ENCODE measurements around the gene CCDC88C. TPM values are rescaled to one million over a fixed set of nuclear protein-coding genes. Genes with fewer than 3 reads are reported as not detected.
A peak's percentile ranks its signal among the peaks of the same experiment; 100 is the strongest.

CCDC88C gene
- total RNA-seq, 1 experiment from 2014 or later = 64.8 TPM

DNA sequence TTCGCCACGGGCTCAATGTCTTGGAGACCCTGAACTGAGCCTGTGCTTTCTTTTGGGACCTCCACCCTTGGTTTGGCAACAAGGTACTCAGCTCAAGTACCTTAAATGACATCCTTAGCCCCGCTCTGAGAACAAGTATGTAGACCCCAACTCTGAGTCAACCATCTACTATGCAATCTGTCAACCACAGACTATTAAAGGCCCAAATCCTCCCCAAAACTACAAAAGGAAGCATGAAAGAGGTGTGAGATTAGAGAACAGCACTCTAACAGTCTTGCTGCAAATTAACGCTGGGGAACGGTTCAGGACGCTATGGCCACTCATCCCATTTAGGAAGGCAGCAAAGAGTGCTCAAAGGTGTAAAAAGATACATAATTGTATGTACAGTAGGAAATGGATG is 52.1 kb downstream of the CCDC88C start:
- Mint-ChIP-seq H3K9me3 (no peaks in the 10 kb centered on the region), H3K27ac (0 out of 2 replicates have a peak overlapping the region, but pooled peaks have one; percentile 1), H3K27me3 (ENCODE audit: low read depth) (no peaks in the 10 kb centered on the region), H3K4me3 (no peak overlapping the region), H3K4me1 (peaks cover 65% of the 10 kb centered on the region), H3K36me3 (no peaks in the 10 kb centered on the region)
- DNase-seq (ENCODE audit: low spot score) (no peak), ATAC-seq (no peak)
- POLR2A ChIA-PET = no interaction called here
- CTCF ChIA-PET = interaction anchor here (8.9 kb wide), 1 partner anchor 11 kb away, joined by 44 read pairs; no protein-coding TSS in a partner anchor
- no peak for TF ChIP-seq CREB1 (CRISPR knock-in tag; IDR thresholded peaks at IDR 0.05)
- TF ChIP-seq ZNF396 (CRISPR knock-in tag; IDR thresholded peaks at IDR 0.05; ENCODE audit: borderline replicate concordance) = no peak
- TF ChIP-seq, protein P1, sequence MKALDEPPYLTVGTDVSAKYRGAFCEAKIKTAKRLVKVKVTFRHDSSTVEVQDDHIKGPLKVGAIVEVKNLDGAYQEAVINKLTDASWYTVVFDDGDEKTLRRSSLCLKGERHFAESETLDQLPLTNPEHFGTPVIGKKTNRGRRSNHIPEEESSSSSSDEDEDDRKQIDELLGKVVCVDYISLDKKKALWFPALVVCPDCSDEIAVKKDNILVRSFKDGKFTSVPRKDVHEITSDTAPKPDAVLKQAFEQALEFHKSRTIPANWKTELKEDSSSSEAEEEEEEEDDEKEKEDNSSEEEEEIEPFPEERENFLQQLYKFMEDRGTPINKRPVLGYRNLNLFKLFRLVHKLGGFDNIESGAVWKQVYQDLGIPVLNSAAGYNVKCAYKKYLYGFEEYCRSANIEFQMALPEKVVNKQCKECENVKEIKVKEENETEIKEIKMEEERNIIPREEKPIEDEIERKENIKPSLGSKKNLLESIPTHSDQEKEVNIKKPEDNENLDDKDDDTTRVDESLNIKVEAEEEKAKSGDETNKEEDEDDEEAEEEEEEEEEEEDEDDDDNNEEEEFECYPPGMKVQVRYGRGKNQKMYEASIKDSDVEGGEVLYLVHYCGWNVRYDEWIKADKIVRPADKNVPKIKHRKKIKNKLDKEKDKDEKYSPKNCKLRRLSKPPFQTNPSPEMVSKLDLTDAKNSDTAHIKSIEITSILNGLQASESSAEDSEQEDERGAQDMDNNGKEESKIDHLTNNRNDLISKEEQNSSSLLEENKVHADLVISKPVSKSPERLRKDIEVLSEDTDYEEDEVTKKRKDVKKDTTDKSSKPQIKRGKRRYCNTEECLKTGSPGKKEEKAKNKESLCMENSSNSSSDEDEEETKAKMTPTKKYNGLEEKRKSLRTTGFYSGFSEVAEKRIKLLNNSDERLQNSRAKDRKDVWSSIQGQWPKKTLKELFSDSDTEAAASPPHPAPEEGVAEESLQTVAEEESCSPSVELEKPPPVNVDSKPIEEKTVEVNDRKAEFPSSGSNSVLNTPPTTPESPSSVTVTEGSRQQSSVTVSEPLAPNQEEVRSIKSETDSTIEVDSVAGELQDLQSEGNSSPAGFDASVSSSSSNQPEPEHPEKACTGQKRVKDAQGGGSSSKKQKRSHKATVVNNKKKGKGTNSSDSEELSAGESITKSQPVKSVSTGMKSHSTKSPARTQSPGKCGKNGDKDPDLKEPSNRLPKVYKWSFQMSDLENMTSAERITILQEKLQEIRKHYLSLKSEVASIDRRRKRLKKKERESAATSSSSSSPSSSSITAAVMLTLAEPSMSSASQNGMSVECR (CRISPR knock-in tag; IDR thresholded peaks at IDR 0.05; ENCODE audit: borderline replicate concordance) = no peak
- no peak for TF ChIP-seq GABPB1 (CRISPR knock-in tag; IDR thresholded peaks at IDR 0.05)
- TF ChIP-seq MXD4 (CRISPR knock-in tag; IDR thresholded peaks at IDR 0.05; ENCODE audit: borderline replicate concordance) = no peak
- TF ChIP-seq ESRRA (CRISPR knock-in tag; IDR thresholded peaks at IDR 0.05; ENCODE audit: borderline replicate concordance) = no peak
- TF ChIP-seq RORB (CRISPR knock-in tag; IDR thresholded peaks at IDR 0.05) = no peak
- TF ChIP-seq CREM (CRISPR knock-in tag; IDR thresholded peaks at IDR 0.05) = no peak
- TF ChIP-seq JUN (CRISPR knock-in tag; IDR thresholded peaks at IDR 0.05) = no peak
- TF ChIP-seq HMGA2 (CRISPR knock-in tag; IDR thresholded peaks at IDR 0.05) = no peak
- no peak for TF ChIP-seq MYBL2 (CRISPR knock-in tag; IDR thresholded peaks at IDR 0.05)
- no peak for TF ChIP-seq NFE2L1 (CRISPR knock-in tag; IDR thresholded peaks at IDR 0.05)
- TF ChIP-seq, protein P2, sequence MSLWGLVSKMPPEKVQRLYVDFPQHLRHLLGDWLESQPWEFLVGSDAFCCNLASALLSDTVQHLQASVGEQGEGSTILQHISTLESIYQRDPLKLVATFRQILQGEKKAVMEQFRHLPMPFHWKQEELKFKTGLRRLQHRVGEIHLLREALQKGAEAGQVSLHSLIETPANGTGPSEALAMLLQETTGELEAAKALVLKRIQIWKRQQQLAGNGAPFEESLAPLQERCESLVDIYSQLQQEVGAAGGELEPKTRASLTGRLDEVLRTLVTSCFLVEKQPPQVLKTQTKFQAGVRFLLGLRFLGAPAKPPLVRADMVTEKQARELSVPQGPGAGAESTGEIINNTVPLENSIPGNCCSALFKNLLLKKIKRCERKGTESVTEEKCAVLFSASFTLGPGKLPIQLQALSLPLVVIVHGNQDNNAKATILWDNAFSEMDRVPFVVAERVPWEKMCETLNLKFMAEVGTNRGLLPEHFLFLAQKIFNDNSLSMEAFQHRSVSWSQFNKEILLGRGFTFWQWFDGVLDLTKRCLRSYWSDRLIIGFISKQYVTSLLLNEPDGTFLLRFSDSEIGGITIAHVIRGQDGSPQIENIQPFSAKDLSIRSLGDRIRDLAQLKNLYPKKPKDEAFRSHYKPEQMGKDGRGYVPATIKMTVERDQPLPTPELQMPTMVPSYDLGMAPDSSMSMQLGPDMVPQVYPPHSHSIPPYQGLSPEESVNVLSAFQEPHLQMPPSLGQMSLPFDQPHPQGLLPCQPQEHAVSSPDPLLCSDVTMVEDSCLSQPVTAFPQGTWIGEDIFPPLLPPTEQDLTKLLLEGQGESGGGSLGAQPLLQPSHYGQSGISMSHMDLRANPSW (CRISPR knock-in tag; conservative IDR thresholded peaks at IDR 0.05; ENCODE audit: low read depth) = no peak
- TF ChIP-seq ZNF416 (CRISPR knock-in tag; IDR thresholded peaks at IDR 0.05) = no peak
- TF ChIP-seq NR3C1 (CRISPR knock-in tag; conservative IDR thresholded peaks at IDR 0.05; ENCODE audit: low read depth) = no peak
- TF ChIP-seq ATF1 (CRISPR knock-in tag; IDR thresholded peaks at IDR 0.05) = no peak
- TF ChIP-seq, protein P3, sequence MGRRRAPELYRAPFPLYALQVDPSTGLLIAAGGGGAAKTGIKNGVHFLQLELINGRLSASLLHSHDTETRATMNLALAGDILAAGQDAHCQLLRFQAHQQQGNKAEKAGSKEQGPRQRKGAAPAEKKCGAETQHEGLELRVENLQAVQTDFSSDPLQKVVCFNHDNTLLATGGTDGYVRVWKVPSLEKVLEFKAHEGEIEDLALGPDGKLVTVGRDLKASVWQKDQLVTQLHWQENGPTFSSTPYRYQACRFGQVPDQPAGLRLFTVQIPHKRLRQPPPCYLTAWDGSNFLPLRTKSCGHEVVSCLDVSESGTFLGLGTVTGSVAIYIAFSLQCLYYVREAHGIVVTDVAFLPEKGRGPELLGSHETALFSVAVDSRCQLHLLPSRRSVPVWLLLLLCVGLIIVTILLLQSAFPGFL (CRISPR knock-in tag; IDR thresholded peaks at IDR 0.05; ENCODE audit: borderline replicate concordance) = no peak

DNA sequence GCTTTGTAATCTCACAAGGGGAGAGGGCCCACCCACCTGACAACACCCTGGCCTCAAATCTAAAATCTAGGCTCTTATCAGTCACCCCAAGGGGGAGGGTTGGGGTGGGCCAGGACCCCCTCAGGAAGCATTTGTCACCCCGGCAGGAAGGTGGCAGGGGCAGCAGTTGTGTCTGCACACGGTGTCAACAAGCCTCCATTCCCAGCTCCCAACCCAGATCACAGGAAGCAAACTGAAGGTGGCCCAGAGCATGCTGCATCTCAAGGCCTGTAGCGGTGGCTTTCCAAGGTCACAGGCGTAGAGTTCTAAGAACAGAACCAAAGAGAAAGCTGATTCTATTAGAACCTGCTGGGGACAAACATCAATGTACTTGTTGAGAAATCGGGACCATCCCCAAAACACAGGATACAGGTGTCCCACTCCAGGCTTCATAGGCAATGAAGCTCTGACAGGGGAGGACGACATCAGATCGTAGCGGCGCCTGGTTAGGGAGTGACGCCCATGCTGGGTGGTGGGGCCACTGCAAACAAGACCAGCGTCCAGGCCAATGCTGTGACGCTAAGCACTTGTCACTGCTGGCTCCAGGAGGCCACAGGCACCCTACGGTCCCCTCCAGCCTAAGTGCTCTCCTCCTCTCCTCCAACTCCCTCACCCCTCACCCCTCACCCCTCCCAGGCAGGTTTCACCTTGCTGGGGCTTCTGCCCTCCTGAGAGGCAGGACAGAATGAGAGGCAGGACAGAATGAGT is 52.9 kb downstream of the CCDC88C start:
- Mint-ChIP-seq H3K27ac (no peak overlapping the region), H3K36me3 (no peaks in the 10 kb centered on the region), H3K4me1 (peaks cover 56% of the 10 kb centered on the region), H3K4me3 (no peak overlapping the region), H3K9me3 (no peaks in the 10 kb centered on the region), H3K27me3 (ENCODE audit: low read depth) (no peaks in the 10 kb centered on the region)
- ChIA-PET CTCF (interaction anchor here (1.1 to 8.9 kb wide), 2 partner anchors 10 to 54 kb away, joined by 3 to 44 read pairs; no protein-coding TSS in a partner anchor), POLR2A (no interaction called here)
- DNase-seq (ENCODE audit: low spot score) (no peak), ATAC-seq (no peak)
- no peak for TF ChIP-seq ZNF138 (CRISPR knock-in tag; conservative IDR thresholded peaks at IDR 0.05)
- no peak for TF ChIP-seq TEAD1 (CRISPR knock-in tag; IDR thresholded peaks at IDR 0.05)
- TF ChIP-seq FOXP1 (CRISPR knock-in tag; IDR thresholded peaks at IDR 0.05; ENCODE audit: borderline replicate concordance) = no peak
- no peak for TF ChIP-seq ZNF317 (CRISPR knock-in tag; IDR thresholded peaks at IDR 0.05; ENCODE audit: borderline replicate concordance, low read depth)
- no peak for TF ChIP-seq SP1 (CRISPR knock-in tag; conservative IDR thresholded peaks at IDR 0.05)
- TF ChIP-seq ZNF263 (CRISPR knock-in tag; IDR thresholded peaks at IDR 0.05; ENCODE audit: low read depth) = no peak
- TF ChIP-seq NR3C1 (CRISPR knock-in tag; conservative IDR thresholded peaks at IDR 0.05; ENCODE audit: low read depth) = no peak
- TF ChIP-seq, protein P4, sequence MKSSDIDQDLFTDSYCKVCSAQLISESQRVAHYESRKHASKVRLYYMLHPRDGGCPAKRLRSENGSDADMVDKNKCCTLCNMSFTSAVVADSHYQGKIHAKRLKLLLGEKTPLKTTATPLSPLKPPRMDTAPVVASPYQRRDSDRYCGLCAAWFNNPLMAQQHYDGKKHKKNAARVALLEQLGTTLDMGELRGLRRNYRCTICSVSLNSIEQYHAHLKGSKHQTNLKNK (CRISPR knock-in tag; IDR thresholded peaks at IDR 0.05) = no peak
